ENCODE data around the gene SEMA7A.

Gene SEMA7A

GRCh38 chr15:74384881-74385643 lies 48.7 kb downstream of the SEMA7A start:
- peak; percentile 61 for DNase-seq

GRCh38 chr15:74384566-74384880 lies 49.2 kb downstream of the SEMA7A start:
- DNase-seq = no peak

- no peak for DNase-seq
Observed at GRCh38 chr15:74383695-74384565, 49.8 kb downstream of the SEMA7A start.

- DNase-seq = no peak
Observed at GRCh38 chr15:74383286-74383685, 50.5 kb downstream of the SEMA7A start.

GRCh38 chr15:74382004-74382816 lies 51.5 kb downstream of the SEMA7A start:
- peak; percentile 96 for DNase-seq

- no peak for DNase-seq
Observed at GRCh38 chr15:74381481-74381880, 52.3 kb downstream of the SEMA7A start.

GRCh38 chr15:74381190-74381453 lies 52.6 kb downstream of the SEMA7A start:
- DNase-seq = no peak

GRCh38 chr15:74380361-74381189 lies 53.2 kb downstream of the SEMA7A start:
- DNase-seq = no peak

GRCh38 chr15:74378848-74379247 lies 54.9 kb downstream of the SEMA7A start:
- DNase-seq = no peak

- DNase-seq = no peak
Observed at GRCh38 chr15:74377831-74378766, 55.7 kb downstream of the SEMA7A start.

GRCh38 chr15:74376825-74377581 lies 56.8 kb downstream of the SEMA7A start:
- no peak for DNase-seq

GRCh38 chr15:74376226-74376625 lies 57.5 kb downstream of the SEMA7A start:
- no peak for DNase-seq

- no peak for DNase-seq
Observed at GRCh38 chr15:74375303-74375693, 58.5 kb downstream of the SEMA7A start.

- no peak for DNase-seq
Observed at GRCh38 chr15:74374648-74375302, 59.0 kb downstream of the SEMA7A start.

- peak; percentile 89 for DNase-seq
Observed at GRCh38 chr15:74373731-74374647, 59.8 kb downstream of the SEMA7A start.

GRCh38 chr15:74373056-74373650 lies 60.6 kb downstream of the SEMA7A start:
- DNase-seq = no peak

GRCh38 chr15:74370471-74370870 lies 63.3 kb downstream of the SEMA7A start:
- no peak for DNase-seq

GRCh38 chr15:74369756-74370155 lies 64.0 kb downstream of the SEMA7A start:
- DNase-seq = no peak
